Stimulated activated CD8-positive, alpha-beta memory T cell treated with anti-CD3 and anti-CD28 coated beads, Interleukin-2, amount 100 ng/mL, for 1 hour (primary cell): ENCODE data around the gene MUC22.
"Not testable (repeated sequence)": the region's sequence is repeated elsewhere in the genome, so short reads cannot be mapped to it uniquely, and the experiment has no call there.

ENCODE experiments used
- DNase-seq, 2 donors: peaks; one replicate each; pipeline ENCODE4 v3.0.0-alpha.2; 2020; ENCODE audit warnings: low read depth in 2 of 2

Gene MUC22

GRCh38 chr6:31037169-31037568 lies 26.9 kb downstream of the MUC22 start:
- DNase-seq: no peak

GRCh38 chr6:31037682-31038081 lies 27.4 kb downstream of the MUC22 start:
- DNase-seq: no peak

GRCh38 chr6:31038559-31038958 lies 28.3 kb downstream of the MUC22 start:
- no peak for DNase-seq

GRCh38 chr6:31040801-31041200 lies 30.5 kb downstream of the MUC22 start:
- no peak for DNase-seq

- no peak for DNase-seq
Observed at GRCh38 chr6:31041372-31041974, 31.2 kb downstream of the MUC22 start.

- DNase-seq: peak in 1 of 2 donors; percentile 4
Observed at GRCh38 chr6:31042806-31043205, 32.5 kb downstream of the MUC22 start.

- DNase-seq: no peak
Observed at GRCh38 chr6:31048099-31048498, 37.8 kb downstream of the MUC22 start.

- no peak for DNase-seq
Observed at GRCh38 chr6:31049518-31049917, 39.2 kb downstream of the MUC22 start.

- not testable (repeated sequence) for DNase-seq
Observed at GRCh38 chr6:31053187-31053586, 42.9 kb downstream of the MUC22 start.

GRCh38 chr6:31053873-31054272 lies 43.6 kb downstream of the MUC22 start:
- DNase-seq: no peak

- no peak for DNase-seq
Observed at GRCh38 chr6:31055441-31055840, 45.2 kb downstream of the MUC22 start.

GRCh38 chr6:31057426-31058003 lies 47.2 kb downstream of the MUC22 start:
- no peak for DNase-seq

GRCh38 chr6:31058128-31058894 lies 48.0 kb downstream of the MUC22 start:
- no peak for DNase-seq

GRCh38 chr6:31060145-31060544 lies 49.9 kb downstream of the MUC22 start:
- DNase-seq: no peak

- no peak for DNase-seq
Observed at GRCh38 chr6:31063906-31064435, 53.7 kb downstream of the MUC22 start.

GRCh38 chr6:31065556-31065955 lies 55.3 kb downstream of the MUC22 start:
- DNase-seq: no peak

GRCh38 chr6:31067028-31067427 lies 56.8 kb downstream of the MUC22 start:
- DNase-seq: not testable (repeated sequence)

- DNase-seq: not testable (repeated sequence)
Observed at GRCh38 chr6:31067891-31068668, 57.8 kb downstream of the MUC22 start.

GRCh38 chr6:31068669-31069340 lies 58.5 kb downstream of the MUC22 start:
- peak; percentile 19 to 39 for DNase-seq

GRCh38 chr6:31070711-31071197 lies 60.5 kb downstream of the MUC22 start:
- DNase-seq: no peak

GRCh38 chr6:31074401-31074800 lies 64.1 kb downstream of the MUC22 start:
- no peak for DNase-seq
